GM10266 (cell line): ENCODE data around the gene HES5.
A peak's percentile ranks its signal among the peaks of the same experiment; 100 is the strongest.

ENCODE experiments used
- DNase-seq: peaks from one replicate; pipeline ENCODE4 v3.0.0; 2012; ENCODE audit errors: extremely low spot score
- TF ChIP-seq, protein P1 (sequence below): IDR thresholded peaks from 2 replicates; pipeline ENCODE4 v1.5.1; 2012; ENCODE audit warnings: mild to moderate bottlenecking, low read depth; ENCODE audit not compliant: control insufficient read depth, insufficient read depth; ENCODE audit errors: missing control alignments

HES5 gene

DNA sequence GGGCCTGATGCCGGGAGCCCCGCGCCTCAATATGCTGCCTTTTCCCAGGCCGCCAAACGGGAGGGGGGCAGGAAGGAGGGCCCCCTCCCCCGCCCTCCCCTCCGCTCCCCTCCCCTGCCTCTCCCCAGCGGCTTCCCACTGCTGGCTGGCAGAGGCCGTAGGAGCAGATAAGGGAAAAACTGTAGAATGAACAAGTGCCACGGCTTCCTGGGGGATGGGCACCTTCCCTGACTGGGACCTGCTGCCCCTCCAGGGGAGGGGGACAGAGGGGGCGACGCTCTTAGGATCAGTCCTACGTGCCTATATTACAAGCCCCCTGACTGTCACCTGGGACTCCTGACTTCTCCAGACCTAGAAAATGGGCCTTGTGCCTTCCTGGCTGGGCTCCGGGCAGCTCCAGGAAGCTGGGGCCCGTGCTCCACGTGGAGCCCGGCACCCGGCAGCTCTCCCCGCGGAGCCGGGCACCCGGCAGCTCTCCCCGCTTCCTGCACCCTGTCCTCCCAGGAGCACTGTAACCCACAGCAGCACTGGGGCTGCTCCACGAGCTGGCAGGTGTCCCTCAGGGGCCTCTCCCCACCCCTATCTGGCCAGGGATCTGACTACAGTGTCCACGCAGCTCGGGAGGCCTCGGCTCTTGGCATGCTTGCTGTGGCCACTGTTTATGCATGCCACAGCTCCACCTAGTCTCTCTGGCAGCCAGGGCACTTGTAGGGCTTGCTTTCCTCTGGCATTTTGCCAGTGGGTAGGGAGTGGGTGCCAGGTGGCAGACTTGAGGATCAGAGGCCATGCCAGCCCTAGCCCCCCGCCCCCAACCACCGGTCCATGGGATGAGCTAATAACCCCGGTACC lies 674 bp upstream of the HES5 start:
- TF ChIP-seq, protein P1, sequence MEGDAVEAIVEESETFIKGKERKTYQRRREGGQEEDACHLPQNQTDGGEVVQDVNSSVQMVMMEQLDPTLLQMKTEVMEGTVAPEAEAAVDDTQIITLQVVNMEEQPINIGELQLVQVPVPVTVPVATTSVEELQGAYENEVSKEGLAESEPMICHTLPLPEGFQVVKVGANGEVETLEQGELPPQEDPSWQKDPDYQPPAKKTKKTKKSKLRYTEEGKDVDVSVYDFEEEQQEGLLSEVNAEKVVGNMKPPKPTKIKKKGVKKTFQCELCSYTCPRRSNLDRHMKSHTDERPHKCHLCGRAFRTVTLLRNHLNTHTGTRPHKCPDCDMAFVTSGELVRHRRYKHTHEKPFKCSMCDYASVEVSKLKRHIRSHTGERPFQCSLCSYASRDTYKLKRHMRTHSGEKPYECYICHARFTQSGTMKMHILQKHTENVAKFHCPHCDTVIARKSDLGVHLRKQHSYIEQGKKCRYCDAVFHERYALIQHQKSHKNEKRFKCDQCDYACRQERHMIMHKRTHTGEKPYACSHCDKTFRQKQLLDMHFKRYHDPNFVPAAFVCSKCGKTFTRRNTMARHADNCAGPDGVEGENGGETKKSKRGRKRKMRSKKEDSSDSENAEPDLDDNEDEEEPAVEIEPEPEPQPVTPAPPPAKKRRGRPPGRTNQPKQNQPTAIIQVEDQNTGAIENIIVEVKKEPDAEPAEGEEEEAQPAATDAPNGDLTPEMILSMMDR = no peak
- DNase-seq = no peak

DNA sequence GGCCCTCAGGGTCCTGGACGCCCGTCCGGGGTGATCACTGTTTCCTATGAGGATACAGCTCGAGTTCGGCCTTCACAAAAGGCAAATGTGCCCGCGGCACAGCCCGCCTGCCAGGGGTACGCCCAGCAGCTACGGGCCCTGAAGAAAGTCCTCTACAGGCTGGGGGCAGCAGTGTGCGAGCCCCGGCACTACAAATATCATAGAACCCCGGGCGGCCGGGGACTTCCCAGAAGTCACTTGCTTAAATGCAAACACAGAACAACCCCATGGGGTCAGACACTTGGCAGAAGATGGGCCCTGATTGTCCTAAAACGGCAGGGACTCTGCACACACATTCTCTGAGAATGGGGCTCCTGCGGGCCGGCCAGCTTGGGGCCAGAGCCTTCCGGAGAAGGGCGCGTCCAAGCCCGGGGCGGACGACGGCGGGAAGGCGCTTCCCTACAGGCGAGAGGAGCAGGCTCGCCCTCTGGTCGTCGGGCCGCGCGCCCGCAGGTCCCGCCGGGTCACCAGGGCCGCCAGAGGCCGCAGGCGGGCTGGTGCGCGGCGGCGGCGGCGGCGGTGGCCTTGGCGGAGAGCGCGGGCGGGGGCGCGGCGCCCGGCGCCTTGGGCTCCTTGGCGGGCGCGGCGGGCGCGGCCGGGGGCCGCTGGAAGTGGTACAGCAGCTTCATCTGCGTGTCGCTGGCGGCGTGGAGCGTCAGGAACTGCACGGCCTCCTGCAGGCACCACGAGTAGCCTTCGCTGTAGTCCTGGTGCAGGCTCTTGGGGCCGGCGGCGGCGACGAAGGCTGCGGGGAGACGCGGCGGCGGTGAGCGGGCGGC lies 888 bp downstream of the HES5 start:
- TF ChIP-seq, protein P1 = no peak
- peak; percentile 77 for DNase-seq

GRCh38 chr1:2528611-2528965 lies 1.5 kb downstream of the HES5 start:
- TF ChIP-seq, protein P1 = no peak
- no peak for DNase-seq

DNA sequence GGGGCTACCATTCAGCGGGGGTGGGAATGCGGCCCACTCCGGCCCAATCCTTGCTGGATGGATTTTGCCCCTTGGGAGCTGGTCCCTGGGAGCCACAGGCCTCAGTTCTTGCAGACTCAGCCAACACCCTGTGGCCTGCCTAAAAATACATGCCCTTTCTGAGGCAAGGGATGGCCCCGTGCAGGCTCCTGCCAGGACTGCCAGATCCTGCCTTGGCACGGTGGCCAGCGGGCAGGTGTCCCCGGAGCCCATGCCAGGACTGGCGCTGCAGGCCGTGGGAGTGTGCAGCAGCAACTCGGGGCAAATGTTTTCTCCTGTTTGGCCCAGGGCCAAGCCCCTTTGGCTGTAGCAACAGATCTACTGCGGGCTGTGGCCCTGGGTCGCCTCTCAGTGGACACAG lies 2.0 kb downstream of the HES5 start:
- TF ChIP-seq, protein P1 = no peak
- DNase-seq = no peak

DNA sequence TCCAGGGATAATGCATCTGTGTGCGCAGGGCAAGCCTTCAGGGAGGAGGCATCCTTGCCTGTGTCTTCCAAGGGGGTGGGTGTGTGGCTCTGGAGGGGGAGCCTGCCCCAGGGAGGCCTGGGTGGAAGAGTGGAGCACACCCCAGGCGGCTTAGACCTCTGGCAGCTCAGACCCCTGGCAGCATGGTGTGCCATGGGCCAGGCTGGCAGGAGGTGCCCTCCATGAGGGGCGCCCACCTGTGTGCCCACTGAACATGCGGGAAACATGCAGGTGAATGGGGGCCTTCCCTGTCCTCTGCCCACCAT lies 2.6 kb downstream of the HES5 start:
- no peak for DNase-seq
- TF ChIP-seq, protein P1 = no peak

DNA sequence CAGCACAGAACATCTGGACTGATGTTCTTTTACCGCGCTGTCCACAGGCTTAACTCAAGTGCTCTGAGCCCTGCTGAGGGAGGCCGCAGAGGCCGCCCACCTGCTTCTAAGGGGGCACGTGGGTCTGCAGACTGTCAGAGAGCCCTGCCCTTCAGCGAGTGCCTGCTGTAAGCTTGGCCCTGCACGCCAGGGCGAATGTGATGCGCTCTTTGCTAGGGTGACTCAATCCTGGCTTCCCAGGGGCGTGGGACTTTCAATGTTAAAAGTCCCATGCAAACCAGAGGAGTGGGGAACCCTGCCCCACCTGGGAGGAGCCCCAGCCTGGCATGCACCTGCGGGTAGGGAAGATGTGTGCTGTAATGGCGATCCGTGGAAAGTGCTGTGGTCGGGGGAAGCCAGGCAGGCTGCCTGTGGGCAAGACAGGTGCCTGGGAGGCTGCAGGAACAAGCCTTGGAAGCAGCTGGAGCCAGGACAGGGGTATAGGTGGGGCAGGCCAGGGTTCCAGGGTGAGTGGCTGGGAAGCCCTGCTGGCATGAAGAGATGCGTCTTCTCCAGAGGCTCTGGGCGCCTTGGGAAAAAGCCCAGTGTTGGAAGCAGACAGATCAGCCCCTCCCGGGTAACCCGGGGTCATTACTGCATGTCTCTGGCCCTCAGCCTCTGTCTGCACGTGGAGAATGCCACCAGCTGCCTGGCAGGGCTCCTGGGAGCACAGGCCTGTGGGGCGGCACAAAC lies 3.1 kb downstream of the HES5 start:
- DNase-seq = peak; percentile 82
- TF ChIP-seq, protein P1 = no peak
